Endothelial cell (in vitro differentiated cells): Measurements from ENCODE around the gene MRPS30. TPM values are rescaled to one million over a fixed set of nuclear protein-coding genes. Genes with fewer than 3 reads are reported as not detected.
A peak's percentile ranks its signal among the peaks of the same experiment; 100 is the strongest.
"Not testable (repeated sequence)": the region's sequence is repeated elsewhere in the genome, so short reads cannot be mapped to it uniquely, and the experiment has no call there.

Experiments used
- DNase-seq: peaks from one replicate; pipeline ENCODE4 v3.0.0; 2021; ENCODE audit warnings: low spot score
- H3K27ac Mint-ChIP-seq: one replicate; pipeline ENCODE4 v1.8.0; 2021; ENCODE audit warnings: mixed read lengths, inconsistent platforms; ENCODE audit not compliant: unreplicated experiment
- H3K27me3 Mint-ChIP-seq: one replicate; pipeline ENCODE4 v1.8.0; 2021; ENCODE audit warnings: mild to moderate bottlenecking, moderate library complexity, mixed read lengths, inconsistent platforms; ENCODE audit not compliant: unreplicated experiment
- H3K36me3 Mint-ChIP-seq: one replicate; pipeline ENCODE4 v1.8.0; 2021; ENCODE audit warnings: mild to moderate bottlenecking, low read depth, mixed read lengths, inconsistent platforms; ENCODE audit not compliant: unreplicated experiment
- H3K4me1 Mint-ChIP-seq: one replicate; pipeline ENCODE4 v1.8.0; 2021; ENCODE audit warnings: mild to moderate bottlenecking, mixed read lengths, inconsistent platforms; ENCODE audit not compliant: unreplicated experiment
- H3K4me3 Mint-ChIP-seq: one replicate; pipeline ENCODE4 v1.8.0; 2021; ENCODE audit warnings: mild to moderate bottlenecking, mixed read lengths, inconsistent platforms; ENCODE audit not compliant: unreplicated experiment
- H3K9me3 Mint-ChIP-seq: one replicate; pipeline ENCODE4 v1.8.0; 2021; ENCODE audit warnings: mixed read lengths, inconsistent platforms; ENCODE audit not compliant: unreplicated experiment
- total RNA-seq: library from RNA; stranded (reverse); fragmentation: NEBNext Ultra II Directional; extraction: Animal tissue kit (Norgen Biotek cat#: 25700); gene quantifications from one replicate; pipeline ENCODE4 v1.2.1, GENCODE V29; 2021; ENCODE audit not compliant: unreplicated experiment
- TF ChIP-seq, protein P1 (sequence below): fragments of 200-600 bp; sonication (generic); IDR thresholded peaks from one replicate; pipeline ENCODE4 v1.5.0; 2021; ENCODE audit warnings: antibody characterized with exemption; ENCODE audit not compliant: unreplicated experiment

Gene MRPS30
- total RNA-seq, 1 donor from 2014 or later: 27.6 TPM

DNA sequence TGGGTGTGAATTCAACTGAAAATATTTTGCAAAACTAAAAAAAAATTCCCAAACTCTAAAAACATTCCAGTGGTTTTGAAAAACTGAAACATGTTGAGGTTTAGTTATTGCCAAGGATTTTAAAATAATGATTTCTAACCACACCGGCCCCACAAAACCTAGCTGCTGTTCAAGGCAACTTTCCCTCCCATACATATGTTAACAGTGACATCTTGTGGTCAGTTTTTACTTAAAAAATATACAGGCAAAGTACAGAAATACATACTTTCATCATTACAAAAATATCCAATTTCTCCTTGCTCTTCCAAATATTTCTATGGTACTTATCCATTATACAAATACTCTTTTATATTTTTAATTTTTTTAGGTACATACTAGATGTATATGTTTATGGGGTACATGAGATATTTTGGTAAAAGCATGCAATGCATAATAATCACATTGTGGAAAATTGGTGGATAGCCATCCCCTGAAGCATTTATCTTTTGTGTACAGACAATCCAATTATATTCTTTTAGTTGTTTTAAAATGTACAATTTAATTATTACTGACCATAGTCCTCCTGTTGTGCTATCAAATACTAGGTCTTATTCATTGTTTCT lies 34.4 kb upstream of the MRPS30 start:
- no peak overlapping the region for H3K27ac Mint-ChIP-seq
- no peak overlapping the region for H3K4me3 Mint-ChIP-seq
- no peaks in the 10 kb centered on the region for H3K36me3 Mint-ChIP-seq
- H3K4me1 Mint-ChIP-seq: no peaks in the 10 kb centered on the region
- no peak for DNase-seq
- TF ChIP-seq, protein P1, sequence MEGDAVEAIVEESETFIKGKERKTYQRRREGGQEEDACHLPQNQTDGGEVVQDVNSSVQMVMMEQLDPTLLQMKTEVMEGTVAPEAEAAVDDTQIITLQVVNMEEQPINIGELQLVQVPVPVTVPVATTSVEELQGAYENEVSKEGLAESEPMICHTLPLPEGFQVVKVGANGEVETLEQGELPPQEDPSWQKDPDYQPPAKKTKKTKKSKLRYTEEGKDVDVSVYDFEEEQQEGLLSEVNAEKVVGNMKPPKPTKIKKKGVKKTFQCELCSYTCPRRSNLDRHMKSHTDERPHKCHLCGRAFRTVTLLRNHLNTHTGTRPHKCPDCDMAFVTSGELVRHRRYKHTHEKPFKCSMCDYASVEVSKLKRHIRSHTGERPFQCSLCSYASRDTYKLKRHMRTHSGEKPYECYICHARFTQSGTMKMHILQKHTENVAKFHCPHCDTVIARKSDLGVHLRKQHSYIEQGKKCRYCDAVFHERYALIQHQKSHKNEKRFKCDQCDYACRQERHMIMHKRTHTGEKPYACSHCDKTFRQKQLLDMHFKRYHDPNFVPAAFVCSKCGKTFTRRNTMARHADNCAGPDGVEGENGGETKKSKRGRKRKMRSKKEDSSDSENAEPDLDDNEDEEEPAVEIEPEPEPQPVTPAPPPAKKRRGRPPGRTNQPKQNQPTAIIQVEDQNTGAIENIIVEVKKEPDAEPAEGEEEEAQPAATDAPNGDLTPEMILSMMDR: peak; percentile 63
- no peaks in the 10 kb centered on the region for H3K27me3 Mint-ChIP-seq
- H3K9me3 Mint-ChIP-seq: no peaks in the 10 kb centered on the region

DNA sequence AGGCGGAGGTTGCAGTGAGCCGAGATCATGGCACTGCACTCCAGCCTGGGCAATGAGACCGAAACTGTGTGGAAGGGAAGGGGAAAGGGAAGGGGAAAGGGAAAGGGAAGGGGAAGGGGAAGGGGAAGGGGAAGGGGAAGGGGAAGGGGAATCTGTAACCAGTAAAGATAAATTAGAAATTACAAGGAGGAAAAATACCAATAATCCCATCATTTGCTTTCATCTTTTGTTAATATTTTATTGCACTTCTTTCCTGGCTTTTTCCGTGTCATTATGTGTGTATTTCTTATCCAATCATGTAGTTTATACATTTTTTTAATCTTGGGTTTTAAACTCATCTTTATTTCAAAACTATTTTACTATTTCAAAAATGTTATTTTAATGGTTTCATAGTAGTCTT lies 29.6 kb upstream of the MRPS30 start:
- TF ChIP-seq, protein P1: no peak

DNA sequence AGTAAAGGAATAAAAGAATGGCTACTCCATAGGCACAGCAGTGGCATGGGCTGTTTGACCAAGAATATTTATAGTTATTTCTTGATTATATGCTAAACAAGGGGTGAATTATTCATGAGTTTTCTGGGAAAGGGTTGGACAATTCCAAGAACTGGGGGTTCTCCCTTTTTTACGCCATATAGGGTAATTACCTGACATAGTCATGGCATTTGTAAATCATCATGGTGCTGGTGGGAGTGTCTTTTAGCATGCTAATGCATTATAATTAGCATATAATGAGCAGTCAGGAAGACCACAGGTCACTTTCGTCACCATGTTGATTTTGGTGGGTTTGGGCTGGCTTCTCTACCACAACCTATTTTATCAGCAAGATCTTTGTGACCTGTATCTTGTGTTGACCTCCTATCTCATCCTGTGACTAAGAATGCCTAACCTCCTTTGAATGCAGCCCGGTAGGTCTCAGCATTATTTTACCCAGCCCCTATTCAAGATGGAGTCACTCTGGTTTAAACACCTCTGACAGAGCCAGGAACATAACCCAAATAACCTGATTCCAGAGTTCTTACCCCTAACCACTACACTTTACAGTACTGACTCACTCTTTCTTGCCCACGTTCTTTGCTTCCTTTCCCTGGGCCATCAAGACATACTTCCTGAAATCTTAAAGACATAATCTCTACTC lies 25.0 kb upstream of the MRPS30 start:
- no peaks in the 10 kb centered on the region for H3K27me3 Mint-ChIP-seq
- peaks cover 8% of the 10 kb centered on the region for H3K36me3 Mint-ChIP-seq
- no peaks in the 10 kb centered on the region for H3K4me1 Mint-ChIP-seq
- TF ChIP-seq, protein P1: no peak
- peaks cover under 1% of the 10 kb centered on the region for H3K9me3 Mint-ChIP-seq
- no peak for DNase-seq
- no peak overlapping the region for H3K27ac Mint-ChIP-seq
- no peak overlapping the region for H3K4me3 Mint-ChIP-seq

More for the DNA sequence above, 29.6 kb upstream of the MRPS30 start:
- no peaks in the 10 kb centered on the region for H3K4me1 Mint-ChIP-seq
- no peak overlapping the region for H3K4me3 Mint-ChIP-seq
- H3K9me3 Mint-ChIP-seq: no peaks in the 10 kb centered on the region
- H3K27me3 Mint-ChIP-seq: no peaks in the 10 kb centered on the region
- H3K27ac Mint-ChIP-seq: no peak overlapping the region
- no peaks in the 10 kb centered on the region for H3K36me3 Mint-ChIP-seq
- no peak for DNase-seq

DNA sequence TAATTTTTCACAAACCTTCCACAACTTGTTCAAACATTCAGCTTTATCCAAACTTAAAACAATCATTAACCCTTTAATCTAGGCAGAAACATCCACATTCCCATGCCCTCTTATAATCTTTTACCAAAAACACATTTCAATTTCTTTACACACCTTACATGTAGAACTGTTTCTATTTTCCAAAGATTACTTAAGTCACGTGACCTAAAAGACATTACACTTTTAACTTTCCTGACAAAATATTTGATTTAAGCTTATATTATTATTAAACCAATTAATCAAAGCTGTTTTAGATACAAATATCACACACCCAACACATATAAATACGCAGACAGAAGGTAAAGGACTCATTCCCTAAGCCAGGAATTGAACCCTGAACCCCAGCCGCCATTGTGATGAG lies 21.0 kb upstream of the MRPS30 start:
- H3K27ac Mint-ChIP-seq: no peak overlapping the region
- H3K4me3 Mint-ChIP-seq: peak overlapping the region; percentile 38
- H3K4me1 Mint-ChIP-seq: peaks cover 8% of the 10 kb centered on the region
- DNase-seq: no peak
- TF ChIP-seq, protein P1: no peak
- peaks cover 15% of the 10 kb centered on the region for H3K9me3 Mint-ChIP-seq
- H3K27me3 Mint-ChIP-seq: no peaks in the 10 kb centered on the region
- H3K36me3 Mint-ChIP-seq: peaks cover 24% of the 10 kb centered on the region

DNA sequence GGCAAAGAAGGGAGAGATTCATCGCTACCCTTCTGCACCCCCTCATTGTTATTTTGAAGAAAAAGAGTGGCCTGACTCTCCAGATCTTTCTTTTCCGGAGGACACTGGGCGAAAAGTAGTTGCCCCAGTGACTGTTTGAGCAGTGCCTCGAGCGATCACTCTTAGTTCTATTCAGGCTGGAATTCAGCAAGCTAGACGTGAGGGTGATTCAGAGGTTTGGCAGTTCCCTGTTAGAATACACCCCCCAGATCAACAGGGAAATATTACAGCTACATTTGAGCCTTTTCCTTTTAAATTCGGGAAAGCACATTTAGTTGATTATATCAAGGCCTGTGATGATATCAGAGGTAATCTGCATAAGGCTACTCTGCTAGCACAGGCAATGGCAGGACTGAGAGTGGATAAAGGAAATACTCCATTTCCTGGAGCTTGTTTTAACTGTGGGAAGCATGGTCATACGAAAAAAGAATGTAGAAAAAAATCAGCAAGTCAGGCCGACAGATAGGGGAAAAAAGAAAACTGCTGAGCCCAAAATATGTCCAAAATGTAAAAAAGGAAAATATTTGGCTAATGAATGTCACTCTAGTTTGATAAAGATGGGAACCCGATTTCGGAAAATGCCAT lies 19.3 kb upstream of the MRPS30 start:
- H3K27me3 Mint-ChIP-seq, DNase-seq, H3K27ac Mint-ChIP-seq, H3K4me1 Mint-ChIP-seq: not testable (repeated sequence)
- H3K36me3 Mint-ChIP-seq: peaks cover 37% of the 10 kb centered on the region
- peak overlapping the region; percentile 31 for H3K4me3 Mint-ChIP-seq
- peaks cover 26% of the 10 kb centered on the region for H3K9me3 Mint-ChIP-seq

DNA sequence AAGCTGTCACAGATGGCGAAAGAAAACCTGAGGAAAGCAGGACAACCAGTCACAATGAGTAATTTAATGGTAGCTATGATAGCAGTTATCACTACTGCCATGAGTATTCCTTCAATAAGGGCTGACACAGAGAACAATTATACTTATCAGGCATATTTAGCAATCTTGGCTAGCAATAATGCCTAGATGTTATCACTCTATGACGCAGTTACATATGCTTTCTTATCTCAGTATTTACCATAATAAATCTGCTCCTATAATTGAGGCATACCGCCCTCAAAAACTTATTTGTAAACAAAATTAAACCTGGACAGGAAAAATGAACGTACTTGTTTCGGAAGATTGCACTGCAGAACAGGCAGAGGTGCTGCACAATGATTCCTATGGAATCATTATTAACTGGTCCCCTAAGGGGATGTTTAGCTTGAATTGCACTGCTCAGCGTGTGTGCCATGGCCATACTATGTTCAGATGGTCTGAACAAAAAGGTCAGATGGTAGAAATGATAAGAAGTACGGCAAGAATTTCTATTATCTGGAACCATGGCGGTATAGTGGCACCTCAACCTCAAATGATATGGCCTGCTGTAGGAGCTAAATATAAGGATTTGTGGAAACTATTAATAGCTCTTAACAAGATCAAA lies 16.6 kb upstream of the MRPS30 start:
- DNase-seq, H3K4me3 Mint-ChIP-seq: not testable (repeated sequence)
- peaks cover 33% of the 10 kb centered on the region for H3K36me3 Mint-ChIP-seq

More for the DNA sequence above, 16.6 kb upstream of the MRPS30 start:
- peaks cover 29% of the 10 kb centered on the region for H3K9me3 Mint-ChIP-seq
- not testable (repeated sequence) for H3K27me3 Mint-ChIP-seq, H3K27ac Mint-ChIP-seq, H3K4me1 Mint-ChIP-seq
